H9 (cell line): Measurements from ENCODE around the gene SOX11. TPM values are rescaled to one million over a fixed set of nuclear protein-coding genes. Genes with fewer than 3 reads are reported as not detected.
A peak's percentile ranks its signal among the peaks of the same experiment; 100 is the strongest.

ENCODE experiments used
- DNase-seq: peaks from one replicate; pipeline ENCODE4 v3.0.0-alpha.2; 2017
- H2AFZ ChIP-seq: one replicate; pipeline ENCODE4 v1.6.1; 2013; ENCODE audit warnings: mild to moderate bottlenecking, low read length, control low read depth, moderate library complexity
- H2AK5ac ChIP-seq: 2 replicates; pipeline ENCODE4 v1.6.1; 2013; ENCODE audit warnings: low read length, control low read depth, mixed read lengths; ENCODE audit not compliant: insufficient read length
- H2BK120ac ChIP-seq: one replicate; pipeline ENCODE4 v1.6.1; 2013; ENCODE audit warnings: low read depth, mild to moderate bottlenecking, low read length, control low read depth, inconsistent platforms; ENCODE audit not compliant: poor library complexity, severe bottlenecking
- H2BK12ac ChIP-seq: 2 replicates; pipeline ENCODE4 v1.6.1; 2013; ENCODE audit warnings: low read length, control low read depth, mixed read lengths, low read depth; ENCODE audit not compliant: insufficient read length
- H2BK15ac ChIP-seq: 2 replicates; pipeline ENCODE4 v1.6.1; 2013; ENCODE audit warnings: low read depth, low read length, control low read depth
- H2BK20ac ChIP-seq: one replicate; pipeline ENCODE4 v1.6.1; 2013; ENCODE audit warnings: low read depth, mild to moderate bottlenecking, low read length, control low read depth, inconsistent platforms; ENCODE audit not compliant: poor library complexity, severe bottlenecking
- H2BK5ac ChIP-seq: 2 replicates; pipeline ENCODE4 v1.6.1; 2013; ENCODE audit warnings: low read length, control low read depth, mixed read lengths; ENCODE audit not compliant: insufficient read length
- H3K14ac ChIP-seq: 2 replicates; pipeline ENCODE4 v1.6.1; 2013; ENCODE audit warnings: low read length, control low read depth; ENCODE audit not compliant: insufficient read depth
- H3K18ac ChIP-seq: 2 replicates; pipeline ENCODE4 v1.6.1; 2013; ENCODE audit warnings: low read depth, mild to moderate bottlenecking, mixed read lengths, low read length, control low read depth; ENCODE audit not compliant: insufficient read length
- H3K23ac ChIP-seq: 2 replicates; pipeline ENCODE4 v1.6.1; 2013; ENCODE audit warnings: low read length, control low read depth, mixed read lengths, low read depth; ENCODE audit not compliant: insufficient read length
- H3K23me2 ChIP-seq: 2 replicates; pipeline ENCODE4 v1.6.1; 2013; ENCODE audit warnings: low read depth, mild to moderate bottlenecking, mixed read lengths, low read length, control low read depth; ENCODE audit not compliant: insufficient read length, poor library complexity, severe bottlenecking
- H3K27ac ChIP-seq: 2 replicates; pipeline ENCODE4 v1.5.1; 2013; ENCODE audit warnings: low read length, control low read depth, mixed read lengths, low read depth; ENCODE audit not compliant: insufficient read length
- H3K27me3 ChIP-seq: 2 replicates; pipeline ENCODE4 v1.6.1; 2013; ENCODE audit warnings: low read length, control low read depth, inconsistent platforms; ENCODE audit not compliant: insufficient read depth
- H3K4ac ChIP-seq: 2 replicates; pipeline ENCODE4 v1.6.1; 2013; ENCODE audit warnings: low read depth, mild to moderate bottlenecking, control low read depth, inconsistent platforms, low read length, moderate library complexity
- H3K4me1 ChIP-seq: 2 replicates; pipeline ENCODE4 v1.6.1; 2013; ENCODE audit warnings: low read length, control low read depth, inconsistent platforms; ENCODE audit not compliant: insufficient read depth
- H3K4me2 ChIP-seq: 2 replicates; pipeline ENCODE4 v1.6.1; 2013; ENCODE audit warnings: low read length, control low read depth, mixed read lengths; ENCODE audit not compliant: insufficient read length, insufficient read depth
- H3K56ac ChIP-seq: 2 replicates; pipeline ENCODE4 v1.6.1; 2013; ENCODE audit warnings: low read depth, mild to moderate bottlenecking, mixed read lengths, low read length, control low read depth; ENCODE audit not compliant: insufficient read length
- H3K79me1 ChIP-seq: 2 replicates; pipeline ENCODE4 v1.6.1; 2013; ENCODE audit warnings: low read depth, mild to moderate bottlenecking, moderate library complexity, low read length, control low read depth, inconsistent platforms; ENCODE audit not compliant: insufficient read depth, poor library complexity, severe bottlenecking
- H3K79me2 ChIP-seq: 2 replicates; pipeline ENCODE4 v1.6.1; 2013; ENCODE audit warnings: low read length, control low read depth, inconsistent platforms; ENCODE audit not compliant: insufficient read depth
- H3K9ac ChIP-seq: 2 replicates; pipeline ENCODE4 v1.6.1; 2013; ENCODE audit warnings: low read length, control low read depth, mixed read lengths; ENCODE audit not compliant: insufficient read length; ENCODE audit errors: extremely low read depth
- H3K9me3 ChIP-seq: one replicate; pipeline ENCODE4 v1.6.1; 2013; ENCODE audit warnings: low read depth, low read length, inconsistent platforms; ENCODE audit not compliant: control insufficient read depth
- H3T11ph ChIP-seq: one replicate; pipeline ENCODE4 v1.6.1; 2013; ENCODE audit warnings: mild to moderate bottlenecking, low read length, control low read depth, inconsistent platforms
- H4K20me1 ChIP-seq: one replicate; pipeline ENCODE4 v1.6.1; 2013; ENCODE audit not compliant: control insufficient read depth, insufficient read length, insufficient read depth
- H4K5ac ChIP-seq: 2 replicates; pipeline ENCODE4 v1.6.1; 2013; ENCODE audit warnings: low read depth, mild to moderate bottlenecking, mixed read lengths, low read length, control low read depth; ENCODE audit not compliant: insufficient read length
- H4K8ac ChIP-seq: replicated peaks from 2 replicates; pipeline ENCODE4 v1.6.1; 2013; ENCODE audit warnings: low read length, control low read depth, mixed read lengths, low read depth; ENCODE audit not compliant: insufficient read length
- H4K91ac ChIP-seq: 2 replicates; pipeline ENCODE4 v1.6.1; 2013; ENCODE audit warnings: low read depth, mild to moderate bottlenecking, moderate library complexity, mixed read lengths, low read length, control low read depth; ENCODE audit not compliant: insufficient read length
- H3K27ac Mint-ChIP-seq, 3 experiments: 2 replicates in 2 of 3; 3 replicates in 1 of 3; pipeline ENCODE4 v1.8.0; 2020 to 2021; ENCODE audit warnings: mixed read lengths in 3 of 3, mild to moderate bottlenecking in 1 of 3, moderate library complexity in 1 of 3
- H3K27me3 Mint-ChIP-seq: 2 replicates; pipeline ENCODE4 v1.8.0; 2021; ENCODE audit warnings: low read depth, mild to moderate bottlenecking, moderate library complexity, mixed read lengths
- H3K36me3 Mint-ChIP-seq, 3 experiments: 2 replicates in 2 of 3; 3 replicates in 1 of 3; pipeline ENCODE4 v1.8.0; 2020 to 2021; ENCODE audit warnings: low read depth in 3 of 3, mixed read lengths in 3 of 3; ENCODE audit not compliant: insufficient read depth in 1 of 3
- H3K4me1 Mint-ChIP-seq, 2 experiments: 2 replicates each; pipeline ENCODE4 v1.8.0; 2020; ENCODE audit warnings: mixed read lengths in 2 of 2
- H3K4me3 Mint-ChIP-seq, 2 experiments: 2 replicates in 1 of 2; 3 replicates in 1 of 2; pipeline ENCODE4 v1.8.0; 2020 to 2021; ENCODE audit warnings: mild to moderate bottlenecking in 2 of 2, mixed read lengths in 2 of 2, moderate library complexity in 1 of 2
- H3K9me3 Mint-ChIP-seq, 2 experiments: 2 replicates in 1 of 2; 3 replicates in 1 of 2; pipeline ENCODE4 v1.8.0; 2020; ENCODE audit warnings: mild to moderate bottlenecking in 2 of 2, mixed read lengths in 2 of 2, moderate library complexity in 1 of 2
- WGBS: extraction: QIAGEN DNeasy Blood & Tissue Kit; methylation state at CpG from one replicate; pipeline ENCODE4 v1.1.7; 2013; ENCODE audit warnings: missing lambda C conversion rate, low lambda C conversion rate, mixed read lengths; ENCODE audit not compliant: insufficient read length; ENCODE audit errors: extremely low coverage; 5-methylcytosine and 5-hydroxymethylcytosine counted together
- total RNA-seq: library from RNA; stranded (reverse); gene quantifications from 2 replicates; pipeline ENCODE4 v1.2.1, GENCODE V29; 2021
- TF ChIP-seq, protein P1 (sequence below): fragments of 200-600 bp; sonication (generic); conservative IDR thresholded peaks from 3 replicates; pipeline ENCODE4 v1.8.0; 2021; ENCODE audit warnings: antibody characterized with exemption, mild to moderate bottlenecking

The SOX11 gene
- total RNA-seq, 1 experiment from 2014 or later = 43.8 TPM

DNA sequence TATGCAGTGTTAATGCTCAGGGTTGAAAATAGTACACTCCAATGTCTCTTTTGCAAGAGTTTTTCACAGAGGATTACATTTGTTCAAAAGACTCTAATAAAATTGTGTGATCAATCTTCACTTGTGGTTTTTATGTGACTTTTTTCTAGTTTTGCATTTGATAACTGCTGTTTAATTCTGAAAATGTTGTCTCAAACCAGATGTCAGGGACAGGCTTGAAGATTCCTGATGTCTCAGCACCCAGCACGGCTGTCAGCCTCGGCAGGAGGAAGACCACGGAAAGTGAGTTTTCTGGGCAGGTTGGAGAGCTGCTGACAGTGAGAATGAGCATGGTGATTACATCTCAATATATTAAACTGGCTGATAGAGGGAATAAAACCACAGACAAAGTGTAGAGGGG is 9.1 kb downstream of the SOX11 start:
- H3K18ac ChIP-seq = no peak overlapping the region
- H3K27me3 ChIP-seq = no peaks in the 10 kb centered on the region
- no peaks in the 10 kb centered on the region for H4K20me1 ChIP-seq
- H2BK20ac ChIP-seq = no peak overlapping the region
- TF ChIP-seq, protein P1, sequence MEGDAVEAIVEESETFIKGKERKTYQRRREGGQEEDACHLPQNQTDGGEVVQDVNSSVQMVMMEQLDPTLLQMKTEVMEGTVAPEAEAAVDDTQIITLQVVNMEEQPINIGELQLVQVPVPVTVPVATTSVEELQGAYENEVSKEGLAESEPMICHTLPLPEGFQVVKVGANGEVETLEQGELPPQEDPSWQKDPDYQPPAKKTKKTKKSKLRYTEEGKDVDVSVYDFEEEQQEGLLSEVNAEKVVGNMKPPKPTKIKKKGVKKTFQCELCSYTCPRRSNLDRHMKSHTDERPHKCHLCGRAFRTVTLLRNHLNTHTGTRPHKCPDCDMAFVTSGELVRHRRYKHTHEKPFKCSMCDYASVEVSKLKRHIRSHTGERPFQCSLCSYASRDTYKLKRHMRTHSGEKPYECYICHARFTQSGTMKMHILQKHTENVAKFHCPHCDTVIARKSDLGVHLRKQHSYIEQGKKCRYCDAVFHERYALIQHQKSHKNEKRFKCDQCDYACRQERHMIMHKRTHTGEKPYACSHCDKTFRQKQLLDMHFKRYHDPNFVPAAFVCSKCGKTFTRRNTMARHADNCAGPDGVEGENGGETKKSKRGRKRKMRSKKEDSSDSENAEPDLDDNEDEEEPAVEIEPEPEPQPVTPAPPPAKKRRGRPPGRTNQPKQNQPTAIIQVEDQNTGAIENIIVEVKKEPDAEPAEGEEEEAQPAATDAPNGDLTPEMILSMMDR = no peak
- no peak overlapping the region for H2BK15ac ChIP-seq
- Mint-ChIP-seq H3K36me3 (peaks cover 2 to 16% (median 12%) of the 10 kb centered on the region in 3 experiments; a peak in 5 of 7 replicates), H3K4me3 (no peak overlapping the region), H3K4me1 (peaks cover 40 to 43% of the 10 kb centered on the region in 2 experiments), H3K9me3 (no peaks in the 10 kb centered on the region), H3K27me3 (no peaks in the 10 kb centered on the region), H3K27ac (peak overlapping the region; percentile 1 to 75 (median 50); a peak in 3 of 7 replicates)
- no peak overlapping the region for H3K14ac ChIP-seq
- DNase-seq = no peak
- no peak overlapping the region for H3K23ac ChIP-seq
- no peak overlapping the region for H2AFZ ChIP-seq
- WGBS = no CpG with 5 or more reads among the region's 3 CpGs
- no peak overlapping the region for H2BK5ac ChIP-seq
- H2BK120ac ChIP-seq = no peak overlapping the region
- H3K9me3 ChIP-seq = no peaks in the 10 kb centered on the region
- no peak overlapping the region for H3K4ac ChIP-seq
- H3K27ac ChIP-seq = no peak overlapping the region
- no peaks in the 10 kb centered on the region; the same call in 1 of the 2 replicates for H3K4me1 ChIP-seq
- no peak overlapping the region for H4K5ac ChIP-seq
- H3K23me2 ChIP-seq = peaks cover 11% of the 10 kb centered on the region
- H2BK12ac ChIP-seq = no peak overlapping the region
- no peak overlapping the region for H4K91ac ChIP-seq
- no peak overlapping the region for H3T11ph ChIP-seq
- no peak overlapping the region for H3K4me2 ChIP-seq
- H3K79me2 ChIP-seq = peaks cover 2% of the 10 kb centered on the region; the same call in 1 of the 2 replicates
- H3K79me1 ChIP-seq = no peaks in the 10 kb centered on the region
- H4K8ac ChIP-seq = no peak overlapping the region
- H3K56ac ChIP-seq = no peak overlapping the region
- H3K9ac ChIP-seq = no peak overlapping the region
- H2AK5ac ChIP-seq = no peak overlapping the region
